ENCODE data around the gene NCOA1.
"Not testable (repeated sequence)": the region's sequence is repeated elsewhere in the genome, so short reads cannot be mapped to it uniquely, and the experiment has no call there.

DNA sequence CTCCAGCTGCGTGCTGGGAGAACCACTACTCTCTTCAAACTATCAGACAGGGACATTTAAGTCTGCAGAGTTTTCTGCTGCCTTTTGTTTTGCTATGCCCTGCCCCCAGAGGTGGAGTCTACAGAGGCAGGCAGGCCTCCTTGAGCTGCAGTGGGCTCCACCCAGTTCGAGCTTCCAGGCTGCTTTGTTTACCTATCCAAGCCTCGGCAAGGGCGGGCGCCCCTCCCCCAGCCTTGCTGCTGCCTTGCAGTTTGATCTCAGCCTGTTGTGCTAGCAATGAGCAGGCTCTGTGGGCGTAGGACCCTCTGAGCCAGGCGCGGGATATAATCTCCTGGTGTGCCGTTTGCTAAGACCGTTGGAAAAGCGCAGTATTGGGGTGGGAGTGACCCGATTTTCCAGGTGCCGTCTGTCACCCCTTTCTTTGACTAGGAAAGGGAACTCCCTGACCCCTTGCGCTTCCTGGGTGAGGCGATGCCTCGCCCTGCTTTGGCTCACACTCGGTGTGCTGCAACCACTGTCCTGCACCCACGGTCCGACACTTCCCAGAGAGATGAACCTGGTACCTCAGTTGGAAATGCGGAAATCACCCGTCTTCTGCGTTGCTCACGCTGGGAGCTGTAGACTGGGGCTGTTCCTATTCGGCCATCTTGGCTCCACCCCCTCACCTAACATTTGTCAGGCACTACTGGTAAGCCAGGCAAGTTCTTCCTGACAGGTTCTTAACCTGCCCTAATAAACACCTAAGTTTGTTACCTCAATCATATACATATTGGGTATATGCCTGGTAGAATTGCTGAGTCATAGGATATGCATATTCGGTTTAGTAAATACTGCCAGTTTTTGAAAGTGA, 315.0 kb downstream of the NCOA1 start:
- TF ChIP-seq, protein P1, sequence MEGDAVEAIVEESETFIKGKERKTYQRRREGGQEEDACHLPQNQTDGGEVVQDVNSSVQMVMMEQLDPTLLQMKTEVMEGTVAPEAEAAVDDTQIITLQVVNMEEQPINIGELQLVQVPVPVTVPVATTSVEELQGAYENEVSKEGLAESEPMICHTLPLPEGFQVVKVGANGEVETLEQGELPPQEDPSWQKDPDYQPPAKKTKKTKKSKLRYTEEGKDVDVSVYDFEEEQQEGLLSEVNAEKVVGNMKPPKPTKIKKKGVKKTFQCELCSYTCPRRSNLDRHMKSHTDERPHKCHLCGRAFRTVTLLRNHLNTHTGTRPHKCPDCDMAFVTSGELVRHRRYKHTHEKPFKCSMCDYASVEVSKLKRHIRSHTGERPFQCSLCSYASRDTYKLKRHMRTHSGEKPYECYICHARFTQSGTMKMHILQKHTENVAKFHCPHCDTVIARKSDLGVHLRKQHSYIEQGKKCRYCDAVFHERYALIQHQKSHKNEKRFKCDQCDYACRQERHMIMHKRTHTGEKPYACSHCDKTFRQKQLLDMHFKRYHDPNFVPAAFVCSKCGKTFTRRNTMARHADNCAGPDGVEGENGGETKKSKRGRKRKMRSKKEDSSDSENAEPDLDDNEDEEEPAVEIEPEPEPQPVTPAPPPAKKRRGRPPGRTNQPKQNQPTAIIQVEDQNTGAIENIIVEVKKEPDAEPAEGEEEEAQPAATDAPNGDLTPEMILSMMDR (IDR thresholded peaks at IDR 0.05) = not testable (repeated sequence)
- not testable (repeated sequence) for TF ChIP-seq POLR2A (IDR thresholded peaks at IDR 0.05); POLR2AphosphoS5 (IDR thresholded peaks at IDR 0.05; ENCODE audit: insufficient read depth in 1 of 2, low read depth in 1 of 2)

All from vagina (tissue), 2 donors.